ENCODE measurements around the gene CNST.

Gene CNST

GRCh38 chr1:246705368-246705767 lies 139.1 kb downstream of the CNST start:
- TF ChIP-seq TEAD4 (IDR thresholded peaks at IDR 0.05) (peak; percentile 27; the same call in 1 of the 2 replicates), REST (IDR thresholded peaks at IDR 0.05; ENCODE audit: low read depth) (no peak)

GRCh38 chr1:246708166-246708565 lies 141.9 kb downstream of the CNST start:
- TF ChIP-seq TEAD4 (IDR thresholded peaks at IDR 0.05): no peak

- TF ChIP-seq CREB1 (IDR thresholded peaks at IDR 0.05; ENCODE audit: low read depth): no peak
- no peak for TF ChIP-seq RAD21 (IDR thresholded peaks at IDR 0.05; ENCODE audit: low read depth)
- no peak for TF ChIP-seq CEBPB (IDR thresholded peaks at IDR 0.05)
- no peak for TF ChIP-seq TAF1 (IDR thresholded peaks at IDR 0.05; ENCODE audit: low read depth)
- no peak for TF ChIP-seq EP300 (IDR thresholded peaks at IDR 0.05; ENCODE audit: borderline replicate concordance)
- no peak for TF ChIP-seq TEAD4 (IDR thresholded peaks at IDR 0.05)
- TF ChIP-seq USF1 (IDR thresholded peaks at IDR 0.05): no peak
- TF ChIP-seq REST (IDR thresholded peaks at IDR 0.05; ENCODE audit: low read depth): no peak
- TF ChIP-seq YY1 (IDR thresholded peaks at IDR 0.05; ENCODE audit: low read depth): no peak
- TF ChIP-seq FOXM1 (IDR thresholded peaks at IDR 0.05; ENCODE audit: borderline replicate concordance, low read depth): no peak
- no peak for TF ChIP-seq MAX (IDR thresholded peaks at IDR 0.05)
- TF ChIP-seq EGR1 (IDR thresholded peaks at IDR 0.05): no peak
- TF ChIP-seq NFIC (IDR thresholded peaks at IDR 0.05): no peak
- no peak for TF ChIP-seq ZBTB7A (IDR thresholded peaks at IDR 0.05; ENCODE audit: low read depth)
- no peak for TF ChIP-seq TCF12 (IDR thresholded peaks at IDR 0.05; ENCODE audit: low read depth)
These were observed 142.9 kb downstream of the CNST start for GRCh38 chr1:246709196-246709595.

GRCh38 chr1:246709835-246710234 lies 143.6 kb downstream of the CNST start:
- TF ChIP-seq TCF12 (IDR thresholded peaks at IDR 0.05; ENCODE audit: low read depth) (no peak), MAX (IDR thresholded peaks at IDR 0.05) (no peak)

- no peak for TF ChIP-seq CEBPB (IDR thresholded peaks at IDR 0.05)
- TF ChIP-seq EP300 (IDR thresholded peaks at IDR 0.05; ENCODE audit: borderline replicate concordance): no peak
- no peak for TF ChIP-seq RAD21 (IDR thresholded peaks at IDR 0.05; ENCODE audit: low read depth)
- TF ChIP-seq MAX (IDR thresholded peaks at IDR 0.05): no peak
- TF ChIP-seq ZBTB7A (IDR thresholded peaks at IDR 0.05; ENCODE audit: low read depth): no peak
- TF ChIP-seq CREB1 (IDR thresholded peaks at IDR 0.05; ENCODE audit: low read depth): no peak
- TF ChIP-seq USF1 (IDR thresholded peaks at IDR 0.05): no peak
- no peak for TF ChIP-seq EGR1 (IDR thresholded peaks at IDR 0.05)
- TF ChIP-seq FOXM1 (IDR thresholded peaks at IDR 0.05; ENCODE audit: borderline replicate concordance, low read depth): no peak
- TF ChIP-seq TCF12 (IDR thresholded peaks at IDR 0.05; ENCODE audit: low read depth): no peak
- TF ChIP-seq TEAD4 (IDR thresholded peaks at IDR 0.05): no peak
- TF ChIP-seq TAF1 (IDR thresholded peaks at IDR 0.05; ENCODE audit: low read depth): no peak
These were observed 145.3 kb downstream of the CNST start for GRCh38 chr1:246711548-246712003.
